SK-N-SH treated with all-trans-retinoic acid at 6 μM for 48 hours (cell line): Measurements from ENCODE around the gene ITPRIPL2.

Source experiments
- ATAC-seq: fragments of 200-7000 bp; cut with Tn5 transposase; 3 replicates; pipeline ENCODE4 v1.9.1; 2020; ENCODE audit warnings: mild to moderate bottlenecking, moderate library complexity
- ARNTL ChIP-seq: fragments of 450-650 bp; formaldehyde crosslinking; IDR thresholded peaks from 2 replicates; pipeline ENCODE4 v1.5.0; 2020; ENCODE audit warnings: low read depth, mild to moderate bottlenecking, moderate library complexity, borderline replicate concordance
- BACH2 ChIP-seq: fragments of 250-450 bp; sonication (Bioruptor Pico); IDR thresholded peaks from 2 replicates; pipeline ENCODE4 v1.9.0; 2021; ENCODE audit warnings: mild to moderate bottlenecking, borderline replicate concordance
- CSDC2 ChIP-seq: fragments of 250-450 bp; sonication (Bioruptor Pico); IDR thresholded peaks from 2 replicates; pipeline ENCODE4 v1.5.0; 2020; ENCODE audit warnings: mild to moderate bottlenecking, moderate library complexity
- ESRRG ChIP-seq: fragments of 250-450 bp; sonication (Bioruptor Pico); IDR thresholded peaks from 2 replicates; pipeline ENCODE4 v1.6.1; 2021; ENCODE audit warnings: mild to moderate bottlenecking
- GLIS3 ChIP-seq: fragments of 250-450 bp; sonication (Bioruptor Pico); IDR thresholded peaks from 2 replicates; pipeline ENCODE4 v1.5.0; 2020; ENCODE audit warnings: mild to moderate bottlenecking, moderate library complexity
- ISL1 ChIP-seq: fragments of 250-450 bp; sonication (Bioruptor Pico); IDR thresholded peaks from 2 replicates; pipeline ENCODE4 v2.1.2; 2022; ENCODE audit warnings: mild to moderate bottlenecking, moderate library complexity
- OSR1 ChIP-seq: fragments of 250-450 bp; sonication (Bioruptor Pico); IDR thresholded peaks from 2 replicates; pipeline ENCODE4 v1.8.0; 2022; ENCODE audit warnings: moderate library complexity, mild to moderate bottlenecking, inconsistent platforms
- PPARA ChIP-seq: fragments of 250-450 bp; sonication (Bioruptor Pico); IDR thresholded peaks from 2 replicates; pipeline ENCODE4 v1.5.0; 2020; ENCODE audit warnings: mild to moderate bottlenecking, borderline replicate concordance
- RARB ChIP-seq: fragments of 250-450 bp; sonication (Bioruptor Pico); IDR thresholded peaks from 2 replicates; pipeline ENCODE4 v1.8.0; 2021; ENCODE audit warnings: mild to moderate bottlenecking, moderate library complexity
- SNAI2 ChIP-seq: fragments of 250-450 bp; sonication (Bioruptor Pico); IDR thresholded peaks from 2 replicates; pipeline ENCODE4 v1.5.0; 2020; ENCODE audit warnings: mild to moderate bottlenecking, moderate library complexity
- TOX ChIP-seq: fragments of 250-450 bp; sonication (Bioruptor Pico); IDR thresholded peaks from 2 replicates; pipeline ENCODE4 v1.8.0; 2021; ENCODE audit warnings: mild to moderate bottlenecking, moderate library complexity, borderline replicate concordance
- ZC3H10 ChIP-seq: fragments of 250-450 bp; sonication (Bioruptor Pico); IDR thresholded peaks from 2 replicates; pipeline ENCODE4 v1.5.1; 2021; ENCODE audit warnings: mild to moderate bottlenecking, moderate library complexity
- ZFP3 ChIP-seq: fragments of 250-450 bp; sonication (Bioruptor Pico); IDR thresholded peaks from 2 replicates; pipeline ENCODE4 v1.5.0; 2020; ENCODE audit warnings: mild to moderate bottlenecking, moderate library complexity
- ZFP30 ChIP-seq: fragments of 450-650 bp; formaldehyde crosslinking; IDR thresholded peaks from 2 replicates; pipeline ENCODE4 v1.5.0; 2022; ENCODE audit warnings: mild to moderate bottlenecking, moderate library complexity
- ZNF565 ChIP-seq: fragments of 450-650 bp; formaldehyde crosslinking; conservative IDR thresholded peaks from 2 replicates; pipeline ENCODE4 v1.5.0; 2020; ENCODE audit warnings: low read depth, mild to moderate bottlenecking, moderate library complexity
- ZNF70 ChIP-seq: fragments of 450-650 bp; formaldehyde crosslinking; IDR thresholded peaks from 2 replicates; pipeline ENCODE4 v1.5.0; 2020; ENCODE audit warnings: mild to moderate bottlenecking, moderate library complexity
- ZNF8 ChIP-seq: fragments of 450-650 bp; formaldehyde crosslinking; IDR thresholded peaks from 2 replicates; pipeline ENCODE4 v1.5.0; 2020; ENCODE audit warnings: mild to moderate bottlenecking, moderate library complexity
- TF ChIP-seq, protein P1 (sequence below): fragments of 250-450 bp; sonication (Bioruptor Pico); IDR thresholded peaks from 2 replicates; pipeline ENCODE4 v1.5.0; 2020; ENCODE audit warnings: mild to moderate bottlenecking, moderate library complexity
- TF ChIP-seq, protein P2 (sequence below): fragments of 250-450 bp; sonication (Bioruptor Pico); IDR thresholded peaks from 2 replicates; pipeline ENCODE4 v1.5.1; 2020; ENCODE audit warnings: low read depth, mild to moderate bottlenecking, moderate library complexity
- TF ChIP-seq, protein P3 (sequence below): fragments of 250-450 bp; sonication (Bioruptor Pico); IDR thresholded peaks from 2 replicates; pipeline ENCODE4 v1.8.0; 2021; ENCODE audit warnings: low read depth, mild to moderate bottlenecking, moderate library complexity, borderline replicate concordance
- TF ChIP-seq, protein P4 (sequence below): fragments of 250-450 bp; sonication (Bioruptor Pico); IDR thresholded peaks from 2 replicates; pipeline ENCODE4 v1.8.0; 2020; ENCODE audit warnings: mild to moderate bottlenecking, moderate library complexity, borderline replicate concordance

Gene ITPRIPL2

GRCh38 chr16:19086322-19087199 lies 27.2 kb upstream of the ITPRIPL2 start:
- peak; percentile 99 for ATAC-seq
- TF ChIP-seq ZNF565 (no peak), ESRRG (no peak)
- TF ChIP-seq, protein P1, sequence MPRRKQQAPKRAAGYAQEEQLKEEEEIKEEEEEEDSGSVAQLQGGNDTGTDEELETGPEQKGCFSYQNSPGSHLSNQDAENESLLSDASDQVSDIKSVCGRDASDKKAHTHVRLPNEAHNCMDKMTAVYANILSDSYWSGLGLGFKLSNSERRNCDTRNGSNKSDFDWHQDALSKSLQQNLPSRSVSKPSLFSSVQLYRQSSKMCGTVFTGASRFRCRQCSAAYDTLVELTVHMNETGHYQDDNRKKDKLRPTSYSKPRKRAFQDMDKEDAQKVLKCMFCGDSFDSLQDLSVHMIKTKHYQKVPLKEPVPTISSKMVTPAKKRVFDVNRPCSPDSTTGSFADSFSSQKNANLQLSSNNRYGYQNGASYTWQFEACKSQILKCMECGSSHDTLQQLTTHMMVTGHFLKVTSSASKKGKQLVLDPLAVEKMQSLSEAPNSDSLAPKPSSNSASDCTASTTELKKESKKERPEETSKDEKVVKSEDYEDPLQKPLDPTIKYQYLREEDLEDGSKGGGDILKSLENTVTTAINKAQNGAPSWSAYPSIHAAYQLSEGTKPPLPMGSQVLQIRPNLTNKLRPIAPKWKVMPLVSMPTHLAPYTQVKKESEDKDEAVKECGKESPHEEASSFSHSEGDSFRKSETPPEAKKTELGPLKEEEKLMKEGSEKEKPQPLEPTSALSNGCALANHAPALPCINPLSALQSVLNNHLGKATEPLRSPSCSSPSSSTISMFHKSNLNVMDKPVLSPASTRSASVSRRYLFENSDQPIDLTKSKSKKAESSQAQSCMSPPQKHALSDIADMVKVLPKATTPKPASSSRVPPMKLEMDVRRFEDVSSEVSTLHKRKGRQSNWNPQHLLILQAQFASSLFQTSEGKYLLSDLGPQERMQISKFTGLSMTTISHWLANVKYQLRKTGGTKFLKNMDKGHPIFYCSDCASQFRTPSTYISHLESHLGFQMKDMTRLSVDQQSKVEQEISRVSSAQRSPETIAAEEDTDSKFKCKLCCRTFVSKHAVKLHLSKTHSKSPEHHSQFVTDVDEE (CRISPR knock-in tag), result 0 out of 2 replicates have a peak, but pooled peaks have one; percentile 38
- TF ChIP-seq, protein P2, sequence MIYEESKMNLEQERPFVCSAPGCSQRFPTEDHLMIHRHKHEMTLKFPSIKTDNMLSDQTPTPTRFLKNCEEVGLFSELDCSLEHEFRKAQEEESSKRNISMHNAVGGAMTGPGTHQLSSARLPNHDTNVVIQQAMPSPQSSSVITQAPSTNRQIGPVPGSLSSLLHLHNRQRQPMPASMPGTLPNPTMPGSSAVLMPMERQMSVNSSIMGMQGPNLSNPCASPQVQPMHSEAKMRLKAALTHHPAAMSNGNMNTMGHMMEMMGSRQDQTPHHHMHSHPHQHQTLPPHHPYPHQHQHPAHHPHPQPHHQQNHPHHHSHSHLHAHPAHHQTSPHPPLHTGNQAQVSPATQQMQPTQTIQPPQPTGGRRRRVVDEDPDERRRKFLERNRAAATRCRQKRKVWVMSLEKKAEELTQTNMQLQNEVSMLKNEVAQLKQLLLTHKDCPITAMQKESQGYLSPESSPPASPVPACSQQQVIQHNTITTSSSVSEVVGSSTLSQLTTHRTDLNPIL (CRISPR knock-in tag), result no peak

- ATAC-seq, result no peak
- TF ChIP-seq ZC3H10 (CRISPR knock-in tag) (no peak), ZNF8 (CRISPR knock-in tag) (no peak), GLIS3 (CRISPR knock-in tag) (no peak), ISL1 (CRISPR knock-in tag) (no peak), ZFP3 (CRISPR knock-in tag) (no peak), PPARA (CRISPR knock-in tag) (no peak), RARB (CRISPR knock-in tag) (no peak)
- TF ChIP-seq, protein P2 (CRISPR knock-in tag), result no peak
Observed at GRCh38 chr16:19088341-19088916, 25.3 kb upstream of the ITPRIPL2 start.

DNA sequence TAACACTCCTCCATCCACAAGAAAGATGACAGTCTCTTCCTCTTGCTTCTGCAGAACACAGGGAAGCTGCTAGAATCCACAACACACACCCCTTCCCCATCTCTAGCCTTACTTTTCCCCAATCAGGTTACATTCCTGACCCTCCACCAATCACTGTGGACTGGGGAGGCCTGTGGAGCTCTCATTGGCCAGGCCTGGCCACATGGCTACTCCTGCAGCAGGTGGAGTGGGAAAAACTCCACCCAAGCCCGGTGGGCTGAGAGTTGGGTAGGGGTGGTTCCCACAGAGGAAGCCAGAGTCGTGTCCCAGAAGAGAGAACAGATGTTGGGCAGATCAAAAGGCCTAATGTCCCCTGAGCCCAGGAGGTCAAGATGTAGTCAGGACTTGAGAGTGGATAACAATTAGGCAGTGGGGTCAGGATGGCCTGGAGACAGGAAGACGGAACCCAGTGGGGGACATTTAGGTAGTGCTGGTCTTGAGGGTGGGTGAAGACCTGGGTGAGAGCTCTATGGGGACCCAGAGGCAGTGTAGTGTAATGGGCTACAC lies 24.3 kb upstream of the ITPRIPL2 start:
- no peak for ATAC-seq
- no peak for TF ChIP-seq ZFP3 (CRISPR knock-in tag)
- no peak for TF ChIP-seq ARNTL (CRISPR knock-in tag)
- TF ChIP-seq OSR1 (CRISPR knock-in tag), result no peak
- no peak for TF ChIP-seq TOX (CRISPR knock-in tag)
- no peak for TF ChIP-seq GLIS3 (CRISPR knock-in tag)
- no peak for TF ChIP-seq RARB (CRISPR knock-in tag)
- TF ChIP-seq, protein P2 (CRISPR knock-in tag), result no peak
- TF ChIP-seq ZC3H10 (CRISPR knock-in tag), result no peak
- TF ChIP-seq BACH2 (CRISPR knock-in tag), result no peak
- no peak for TF ChIP-seq CSDC2 (CRISPR knock-in tag)
- TF ChIP-seq ESRRG, result no peak
- TF ChIP-seq, protein P1 (CRISPR knock-in tag), result no peak
- no peak for TF ChIP-seq ZNF8 (CRISPR knock-in tag)
- no peak for TF ChIP-seq ISL1 (CRISPR knock-in tag)
- TF ChIP-seq, protein P3, sequence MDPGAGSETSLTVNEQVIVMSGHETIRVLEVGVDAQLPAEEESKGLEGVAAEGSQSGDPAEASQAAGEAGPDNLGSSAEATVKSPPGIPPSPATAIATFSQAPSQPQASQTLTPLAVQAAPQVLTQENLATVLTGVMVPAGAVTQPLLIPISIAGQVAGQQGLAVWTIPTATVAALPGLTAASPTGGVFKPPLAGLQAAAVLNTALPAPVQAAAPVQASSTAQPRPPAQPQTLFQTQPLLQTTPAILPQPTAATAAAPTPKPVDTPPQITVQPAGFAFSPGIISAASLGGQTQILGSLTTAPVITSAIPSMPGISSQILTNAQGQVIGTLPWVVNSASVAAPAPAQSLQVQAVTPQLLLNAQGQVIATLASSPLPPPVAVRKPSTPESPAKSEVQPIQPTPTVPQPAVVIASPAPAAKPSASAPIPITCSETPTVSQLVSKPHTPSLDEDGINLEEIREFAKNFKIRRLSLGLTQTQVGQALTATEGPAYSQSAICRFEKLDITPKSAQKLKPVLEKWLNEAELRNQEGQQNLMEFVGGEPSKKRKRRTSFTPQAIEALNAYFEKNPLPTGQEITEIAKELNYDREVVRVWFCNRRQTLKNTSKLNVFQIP (CRISPR knock-in tag), result no peak
- no peak for TF ChIP-seq ZNF565
- no peak for TF ChIP-seq ZNF70 (CRISPR knock-in tag)
- no peak for TF ChIP-seq SNAI2 (CRISPR knock-in tag)
- TF ChIP-seq, protein P4, sequence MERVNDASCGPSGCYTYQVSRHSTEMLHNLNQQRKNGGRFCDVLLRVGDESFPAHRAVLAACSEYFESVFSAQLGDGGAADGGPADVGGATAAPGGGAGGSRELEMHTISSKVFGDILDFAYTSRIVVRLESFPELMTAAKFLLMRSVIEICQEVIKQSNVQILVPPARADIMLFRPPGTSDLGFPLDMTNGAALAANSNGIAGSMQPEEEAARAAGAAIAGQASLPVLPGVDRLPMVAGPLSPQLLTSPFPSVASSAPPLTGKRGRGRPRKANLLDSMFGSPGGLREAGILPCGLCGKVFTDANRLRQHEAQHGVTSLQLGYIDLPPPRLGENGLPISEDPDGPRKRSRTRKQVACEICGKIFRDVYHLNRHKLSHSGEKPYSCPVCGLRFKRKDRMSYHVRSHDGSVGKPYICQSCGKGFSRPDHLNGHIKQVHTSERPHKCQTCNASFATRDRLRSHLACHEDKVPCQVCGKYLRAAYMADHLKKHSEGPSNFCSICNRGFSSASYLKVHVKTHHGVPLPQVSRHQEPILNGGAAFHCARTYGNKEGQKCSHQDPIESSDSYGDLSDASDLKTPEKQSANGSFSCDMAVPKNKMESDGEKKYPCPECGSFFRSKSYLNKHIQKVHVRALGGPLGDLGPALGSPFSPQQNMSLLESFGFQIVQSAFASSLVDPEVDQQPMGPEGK (CRISPR knock-in tag), result no peak
- TF ChIP-seq ZFP30 (CRISPR knock-in tag), result no peak
- TF ChIP-seq, all 23 proteins: peak for 0
